Activated B cell treated with CpG ODN at 0.5 μM for 24 hours (primary cell): Measurements from ENCODE around the gene GALNT14. TPM values are rescaled to one million over a fixed set of nuclear protein-coding genes. Genes with fewer than 3 reads are reported as not detected.
"Not testable (repeated sequence)": the region's sequence is repeated elsewhere in the genome, so short reads cannot be mapped to it uniquely, and the experiment has no call there.

Experiments used
- ATAC-seq: fragments of 200-7000 bp; cut with Tn5 transposase; one replicate; pipeline ENCODE4 v1.10.0; 2021; ENCODE audit warnings: low read depth, mild to moderate bottlenecking, moderate library complexity
- CTCF ChIA-PET: fragments of 350-600 bp; sonication (Branson Sonifier 250); formaldehyde crosslinking; loops from one replicate; lab custom pipeline; 2021; ENCODE audit warnings: antibody characterized with exemption; lab: Charles Lee
- POLR2A ChIA-PET: fragments of 350-600 bp; sonication (Branson Sonifier 250); formaldehyde crosslinking; loops from one replicate; lab custom pipeline; 2021; ENCODE audit warnings: antibody characterized with exemption; lab: Charles Lee
- DNase-seq: peaks from one replicate; pipeline ENCODE4 v3.0.0; 2022
- H3K27ac Mint-ChIP-seq: one replicate; pipeline ENCODE4 v1.8.0; 2020; ENCODE audit warnings: mixed read lengths
- H3K27me3 Mint-ChIP-seq: one replicate; pipeline ENCODE4 v1.8.0; 2021; ENCODE audit warnings: mixed read lengths
- H3K36me3 Mint-ChIP-seq: one replicate; pipeline ENCODE4 v1.8.0; 2021; ENCODE audit warnings: low read depth, mixed read lengths
- H3K4me1 Mint-ChIP-seq: one replicate; pipeline ENCODE4 v1.8.0; 2021; ENCODE audit warnings: mixed read lengths
- H3K4me3 Mint-ChIP-seq: one replicate; pipeline ENCODE4 v1.8.0; 2020; ENCODE audit warnings: mild to moderate bottlenecking, mixed read lengths
- H3K9me3 Mint-ChIP-seq: one replicate; pipeline ENCODE4 v1.8.0; 2020; ENCODE audit warnings: mixed read lengths
- CTCF ChIP-seq: fragments of 200-600 bp; IDR thresholded peaks from one replicate; pipeline ENCODE4 v1.8.0; 2022; ENCODE audit warnings: antibody characterized with exemption, mild to moderate bottlenecking
- intact Hi-C: fragments of 100-400 bp; cut with micrococcal nuclease; formaldehyde crosslinking; loops from one replicate; pipeline ENCODE4 v1.15.1; 2024
- total RNA-seq: library from RNA; stranded (reverse); gene quantifications from 2 replicates; pipeline ENCODE4 v1.2.3, GENCODE V29; 2022

The GALNT14 gene
- total RNA-seq, result 6.6 and 7.9 TPM in 2 replicates

- TF ChIP-seq CTCF, result no peak
- Mint-ChIP-seq H3K27me3 (peaks cover 5% of the 10 kb centered on the region), H3K27ac (no peak within 1 kb of the TSS), H3K4me3 (peak within 1 kb of the TSS; percentile 85), H3K36me3 (no peaks in the 10 kb centered on the region), H3K9me3 (no peaks in the 10 kb centered on the region), H3K4me1 (peaks cover 8% of the 10 kb centered on the region)
- DNase-seq (peak; percentile 64), ATAC-seq (peak; percentile 76)
- CTCF ChIA-PET, result interaction anchor here (0.8 to 2.9 kb wide), 14 partner anchors 12 to 427 kb away, joined by 3 to 17 read pairs (median 4); partner anchors contain the start of gene EHD3
- POLR2A ChIA-PET, result interaction anchor here (0.5 to 1.0 kb wide), 4 partner anchors 32 to 427 kb away, joined by 3 to 4 read pairs (median 4); partner anchors contain the start of gene EHD3
- intact Hi-C loops, result loop anchor here (1.0 to 10.0 kb wide), 8 partner anchors 32 to 993 kb away; partner anchors contain the start of genes CAPN14 and YPEL5
These were observed at the start of gene GALNT14 for GRCh38 chr2:31138037-31138962. Gene GALNT14 (minus strand): TSS chr2:31138440. CDS start chr2:31138086, 354 bp downstream.

- ATAC-seq (no peak), DNase-seq (no peak)
- POLR2A ChIA-PET, result no interaction called here
- intact Hi-C loops, result no loop called here
- H3K27me3 Mint-ChIP-seq, result no peaks in the 10 kb centered on the region
- H3K36me3 Mint-ChIP-seq, result peaks cover 15% of the 10 kb centered on the region
- TF ChIP-seq CTCF, result no peak
- H3K9me3 Mint-ChIP-seq, result peaks cover 2% of the 10 kb centered on the region
- CTCF ChIA-PET, result no interaction called here
- H3K27ac Mint-ChIP-seq, result no peak overlapping the region
- H3K4me3 Mint-ChIP-seq, result no peak overlapping the region
- H3K4me1 Mint-ChIP-seq, result no peaks in the 10 kb centered on the region
These were observed 48.9 kb upstream of the GALNT14 start for GRCh38 chr2:31187166-31187565.

GRCh38 chr2:31183973-31184372, 45.7 kb upstream of the GALNT14 start:
- H3K27me3 Mint-ChIP-seq, ATAC-seq, intact Hi-C loops, H3K4me3 Mint-ChIP-seq, CTCF ChIA-PET, H3K36me3 Mint-ChIP-seq, POLR2A ChIA-PET, H3K4me1 Mint-ChIP-seq, H3K9me3 Mint-ChIP-seq, DNase-seq, H3K27ac Mint-ChIP-seq: not testable (repeated sequence)

GRCh38 chr2:31176742-31177141, 38.5 kb upstream of the GALNT14 start:
- no peak overlapping the region for H3K27ac Mint-ChIP-seq
- no peaks in the 10 kb centered on the region for H3K27me3 Mint-ChIP-seq
- CTCF ChIA-PET, result no interaction called here
- H3K36me3 Mint-ChIP-seq, result peaks cover 5% of the 10 kb centered on the region
- peaks cover 7% of the 10 kb centered on the region for H3K4me1 Mint-ChIP-seq
- no peak overlapping the region for H3K4me3 Mint-ChIP-seq
- ATAC-seq (no peak), DNase-seq (no peak)
- no peak for TF ChIP-seq CTCF
- H3K9me3 Mint-ChIP-seq, result no peaks in the 10 kb centered on the region
- POLR2A ChIA-PET, result no interaction called here
- intact Hi-C loops, result no loop called here

GRCh38 chr2:31171142-31171541, 32.9 kb upstream of the GALNT14 start:
- TF ChIP-seq CTCF, result no peak
- DNase-seq (no peak), ATAC-seq (no peak)
- H3K36me3 Mint-ChIP-seq, result no peaks in the 10 kb centered on the region
- H3K4me1 Mint-ChIP-seq, result peaks cover 24% of the 10 kb centered on the region
- no peak overlapping the region for H3K27ac Mint-ChIP-seq
- no peak overlapping the region for H3K4me3 Mint-ChIP-seq
- POLR2A ChIA-PET, result interaction anchor here (0.6 to 1.7 kb wide), 5 partner anchors 33 to 459 kb away, joined by 3 to 6 read pairs (median 3); partner anchors contain the start of gene GALNT14
- CTCF ChIA-PET, result interaction anchor here (1.0 to 5.7 kb wide), 12 partner anchors 14 to 459 kb away, joined by 3 to 71 read pairs (median 9); partner anchors contain the start of gene GALNT14
- intact Hi-C loops, result loop anchor here (2.0 kb wide), 2 partner anchors 86 to 354 kb away; no protein-coding TSS in a partner anchor
- no peaks in the 10 kb centered on the region for H3K27me3 Mint-ChIP-seq
- H3K9me3 Mint-ChIP-seq, result no peaks in the 10 kb centered on the region
